Right renal cortex interstitium (tissue), 3 donors: ENCODE measurements around the gene CEP112. TPM values are rescaled to one million over a fixed set of nuclear protein-coding genes. Genes with fewer than 3 reads are reported as not detected.

ENCODE experiments used
- DNase-seq, 3 donors: peaks; one replicate each; pipeline ENCODE4 v3.0.0-alpha.2; 2013; ENCODE audit warnings: low read depth in 3 of 3, low spot score in 2 of 3
- polyA plus RNA-seq, 3 donors: library from polyadenylated mRNA; unstranded; fragments of 120-200 nt; gene quantifications; one replicate each; pipeline ENCODE4 v1.2.1, GENCODE V29; 2013; ENCODE audit not compliant: insufficient read length in 3 of 3

The CEP112 gene
- polyA plus RNA-seq, 3 donors = 14.2 to 18.5 (median 17.7) TPM

DNA sequence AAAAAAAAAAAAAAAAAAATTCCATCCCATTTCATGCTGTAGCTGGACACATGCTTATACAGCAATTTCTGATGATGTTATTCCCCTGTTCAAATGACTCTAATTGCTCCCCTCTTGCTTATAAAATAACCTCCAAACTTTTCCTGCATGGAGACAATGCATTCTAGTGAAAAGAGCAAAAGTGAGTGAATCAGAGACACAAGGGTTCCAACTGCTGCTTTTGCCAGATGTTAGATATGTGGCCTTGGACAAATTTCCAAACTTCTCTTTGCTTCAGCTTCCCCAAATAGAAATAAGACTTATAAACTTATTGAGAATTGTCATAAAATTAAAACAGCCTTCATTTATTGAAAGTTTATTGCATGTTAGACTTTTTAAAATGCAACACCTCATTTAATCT lies 565.5 kb downstream of the CEP112 start:
- no peak for DNase-seq

DNA sequence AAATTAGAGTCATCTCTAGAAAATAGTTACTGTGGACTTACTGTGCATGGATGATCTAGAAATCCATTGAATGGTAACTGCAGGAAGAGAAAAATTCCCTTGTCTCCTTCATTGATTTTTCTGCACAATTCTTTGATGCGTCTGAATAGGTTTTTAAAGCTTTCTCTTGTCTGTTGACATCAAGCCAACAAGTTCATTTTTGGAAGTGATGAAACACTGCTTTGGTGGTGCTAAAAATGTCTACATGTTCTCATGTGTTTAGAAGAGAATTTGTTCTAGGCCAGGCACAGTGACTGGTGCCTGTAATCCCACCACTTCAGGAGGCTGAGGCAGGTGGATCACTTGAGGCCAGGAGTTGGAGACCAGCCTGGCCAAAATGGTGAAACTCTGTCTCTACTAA lies 573.4 kb downstream of the CEP112 start:
- no peak for DNase-seq

DNA sequence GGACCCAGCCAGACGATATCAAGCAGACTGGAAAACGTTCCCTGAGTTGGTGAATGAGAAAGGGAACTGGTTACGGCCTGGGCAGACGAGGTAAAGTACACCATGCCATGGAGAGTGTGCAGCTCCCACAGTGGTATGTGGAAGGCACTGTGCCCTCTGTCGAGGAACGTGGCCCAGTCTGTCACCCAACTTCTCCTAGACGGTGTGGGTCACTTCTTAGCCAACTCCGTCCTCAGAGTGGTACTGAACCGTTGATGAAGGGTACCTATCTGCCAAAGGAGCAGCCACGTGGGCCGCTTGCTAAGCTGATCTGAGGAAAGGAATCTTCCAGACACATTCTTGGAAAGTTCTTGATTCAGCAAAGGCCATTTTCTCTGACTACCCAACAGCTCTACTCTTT lies 574.4 kb downstream of the CEP112 start:
- DNase-seq = no peak

DNA sequence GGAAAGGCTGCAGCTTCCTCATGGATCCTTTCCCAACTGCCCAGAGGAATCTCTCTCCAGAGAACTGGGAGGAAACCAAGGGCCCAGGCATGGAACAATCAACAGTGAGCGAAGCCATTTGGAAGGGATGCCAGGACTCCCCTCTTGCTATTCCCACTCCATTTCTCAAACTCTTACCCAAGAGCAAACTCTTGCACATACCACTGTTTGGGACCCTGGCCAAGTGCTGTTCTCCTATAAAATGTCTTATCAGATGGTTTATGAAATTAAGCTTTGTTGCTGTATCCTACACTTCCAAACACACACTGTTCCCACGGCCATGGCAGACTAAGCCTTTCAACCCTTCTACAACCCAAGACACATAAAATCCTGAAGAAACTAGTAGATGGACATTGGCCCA lies 582.2 kb downstream of the CEP112 start:
- no peak for DNase-seq

DNA sequence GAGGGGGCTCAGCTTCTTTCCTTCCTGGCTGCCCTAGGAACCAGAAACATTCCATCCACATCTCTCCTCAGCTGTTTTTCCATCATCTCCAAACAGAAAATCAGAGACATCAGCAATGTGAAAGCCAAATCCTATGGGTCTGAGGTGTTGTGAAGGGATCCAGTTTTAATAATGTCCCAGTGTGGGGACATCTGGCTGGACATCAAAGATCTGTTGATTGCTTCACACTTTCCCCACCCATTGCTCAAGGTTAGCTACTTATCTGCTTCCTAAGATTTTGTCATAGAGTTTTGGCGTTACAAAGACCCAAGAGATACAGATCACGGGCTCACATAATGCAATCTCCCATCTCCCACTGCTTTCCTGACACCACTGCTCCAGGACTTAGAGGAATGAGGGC lies 582.6 kb downstream of the CEP112 start:
- no peak for DNase-seq

DNA sequence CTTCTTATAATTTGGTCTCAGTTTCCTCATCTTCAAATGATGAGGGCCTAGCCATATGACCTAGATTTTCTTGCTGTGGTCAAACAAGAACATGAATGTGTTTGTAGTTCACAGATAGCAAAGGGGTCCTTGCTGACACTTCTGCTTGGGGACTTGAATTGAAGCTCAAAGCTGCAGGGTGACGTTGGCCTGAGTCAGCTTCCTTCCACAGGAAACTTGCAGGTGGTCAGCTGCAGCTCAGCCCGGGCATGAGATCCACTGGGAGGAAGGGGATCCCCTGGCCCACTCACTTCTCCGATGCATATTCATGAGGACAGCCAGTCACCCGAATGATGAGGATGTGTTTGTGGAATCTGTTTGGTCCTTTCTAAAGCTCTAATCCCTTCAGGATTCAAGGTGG lies 587.9 kb downstream of the CEP112 start:
- no peak for DNase-seq

DNA sequence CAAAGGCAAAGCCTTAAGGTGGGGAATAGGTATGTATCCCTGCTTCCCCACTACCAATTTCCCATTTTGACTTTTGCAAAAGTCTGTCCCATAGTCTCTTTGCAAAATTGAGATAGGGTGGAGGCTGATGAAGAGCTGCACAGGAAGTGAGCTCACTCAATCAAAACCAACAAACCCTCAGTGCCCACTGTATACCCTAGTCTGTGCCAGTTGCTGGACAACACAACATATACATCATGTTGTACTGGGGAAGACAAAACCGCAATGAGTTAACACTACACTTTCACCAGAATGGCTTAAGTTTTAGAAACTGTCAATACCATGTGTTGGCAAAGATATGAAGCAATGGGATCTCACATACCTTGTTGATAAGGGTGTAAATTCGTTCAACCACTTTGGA lies 590.1 kb downstream of the CEP112 start:
- DNase-seq = no peak

DNA sequence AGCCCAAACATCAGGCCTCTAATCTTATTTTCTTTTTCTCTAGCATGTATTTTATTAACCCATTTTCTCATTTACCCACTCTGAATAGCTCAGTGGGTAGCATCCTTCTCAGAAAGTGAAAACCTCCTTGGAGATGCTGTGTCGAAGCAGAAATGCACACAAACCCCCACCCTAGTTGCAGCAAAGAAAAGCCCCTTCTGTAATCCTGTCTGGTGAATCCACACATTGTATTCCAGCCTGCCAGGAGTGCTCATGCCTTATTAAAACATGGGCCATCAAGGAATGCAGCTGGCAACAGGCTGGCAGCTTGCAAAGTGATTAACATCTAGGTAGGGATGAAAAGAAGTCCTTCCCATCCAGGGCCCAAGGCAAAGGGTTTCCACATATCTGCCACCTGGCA lies 590.8 kb downstream of the CEP112 start:
- DNase-seq = no peak

DNA sequence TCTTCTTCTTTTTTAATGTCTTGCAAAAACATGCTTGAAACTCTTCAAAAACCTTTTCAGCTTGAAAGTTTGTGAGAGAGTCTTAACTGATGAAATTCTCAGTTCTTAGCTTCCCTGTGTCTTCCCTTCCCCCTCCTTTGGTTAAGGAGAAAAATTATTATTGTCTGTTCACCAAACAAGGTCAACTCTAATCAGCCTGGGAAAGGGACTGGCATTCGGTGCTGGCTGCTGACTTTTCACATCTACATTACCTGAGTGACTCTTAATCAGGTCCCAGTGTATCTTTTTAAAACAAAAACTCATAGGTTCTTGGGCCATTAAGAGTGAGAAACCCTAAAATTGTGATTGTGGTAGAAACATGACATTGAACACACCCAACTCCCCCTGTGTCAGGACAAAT lies 591.4 kb downstream of the CEP112 start:
- no peak for DNase-seq

DNA sequence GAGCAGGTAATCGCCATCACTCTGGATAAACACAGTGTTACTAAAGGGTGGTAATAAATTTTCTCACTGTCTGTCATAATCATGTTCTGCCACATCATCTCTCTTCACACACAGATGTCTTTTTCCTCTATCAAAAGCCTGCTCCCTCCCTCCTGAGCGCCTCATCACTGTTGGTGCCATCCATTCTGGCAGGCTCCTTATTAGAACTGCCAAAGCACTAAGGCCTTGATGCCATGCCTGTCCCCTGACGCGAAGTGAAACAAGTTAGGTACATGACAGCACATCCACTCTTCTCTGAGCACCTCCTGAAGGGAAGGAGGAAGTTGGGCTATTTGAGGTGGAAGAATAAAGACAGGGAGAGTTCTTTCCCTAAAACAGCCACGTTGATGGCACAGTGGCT lies 592.3 kb downstream of the CEP112 start:
- DNase-seq = no peak

DNA sequence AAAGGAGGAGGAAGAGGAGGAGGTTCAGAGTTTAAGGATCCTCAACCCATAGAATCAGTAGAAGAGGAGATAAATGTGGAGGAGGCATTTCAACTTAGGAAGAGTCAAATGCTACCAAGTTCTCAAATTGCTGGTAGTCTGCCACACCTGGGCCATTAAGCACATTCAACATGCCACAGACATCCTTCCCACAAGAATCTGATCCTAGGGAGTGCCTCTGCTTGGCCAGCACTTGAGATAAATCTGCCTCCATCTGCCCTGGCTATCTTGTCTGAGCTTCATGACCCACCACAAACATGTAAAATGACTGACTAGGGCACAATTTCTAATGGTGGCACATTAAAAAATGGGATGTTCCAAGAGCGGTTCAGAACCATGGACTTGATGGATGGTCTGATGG lies 593.2 kb downstream of the CEP112 start:
- DNase-seq = no peak

DNA sequence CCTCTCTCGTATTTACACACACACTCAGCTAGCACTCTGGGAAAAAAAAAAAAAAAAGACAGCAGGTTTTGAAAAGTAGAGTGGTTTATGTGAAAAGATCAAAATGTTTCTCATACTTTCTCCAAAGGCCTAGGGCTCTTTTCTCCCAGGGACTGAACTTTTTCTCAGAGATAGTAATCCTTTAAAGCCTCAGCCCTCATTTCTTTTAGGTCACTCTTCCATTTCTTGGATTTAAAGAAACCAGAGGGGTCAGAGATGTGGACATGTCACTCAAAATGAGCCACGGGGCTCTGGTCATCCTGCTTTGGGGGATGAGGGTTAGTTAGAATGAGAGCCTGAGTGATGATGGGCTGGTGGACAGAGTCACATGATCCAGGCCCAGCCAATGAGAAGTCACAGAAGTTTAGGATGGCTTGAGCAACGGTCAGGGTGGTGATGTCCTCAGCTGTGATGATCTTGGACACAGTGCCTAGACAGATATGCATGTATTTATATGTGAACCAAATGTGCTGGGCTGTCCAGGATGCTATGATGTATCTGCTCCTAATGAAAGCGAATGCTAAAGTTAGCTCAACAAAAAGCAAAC lies 596.8 kb downstream of the CEP112 start:
- no peak for DNase-seq

DNA sequence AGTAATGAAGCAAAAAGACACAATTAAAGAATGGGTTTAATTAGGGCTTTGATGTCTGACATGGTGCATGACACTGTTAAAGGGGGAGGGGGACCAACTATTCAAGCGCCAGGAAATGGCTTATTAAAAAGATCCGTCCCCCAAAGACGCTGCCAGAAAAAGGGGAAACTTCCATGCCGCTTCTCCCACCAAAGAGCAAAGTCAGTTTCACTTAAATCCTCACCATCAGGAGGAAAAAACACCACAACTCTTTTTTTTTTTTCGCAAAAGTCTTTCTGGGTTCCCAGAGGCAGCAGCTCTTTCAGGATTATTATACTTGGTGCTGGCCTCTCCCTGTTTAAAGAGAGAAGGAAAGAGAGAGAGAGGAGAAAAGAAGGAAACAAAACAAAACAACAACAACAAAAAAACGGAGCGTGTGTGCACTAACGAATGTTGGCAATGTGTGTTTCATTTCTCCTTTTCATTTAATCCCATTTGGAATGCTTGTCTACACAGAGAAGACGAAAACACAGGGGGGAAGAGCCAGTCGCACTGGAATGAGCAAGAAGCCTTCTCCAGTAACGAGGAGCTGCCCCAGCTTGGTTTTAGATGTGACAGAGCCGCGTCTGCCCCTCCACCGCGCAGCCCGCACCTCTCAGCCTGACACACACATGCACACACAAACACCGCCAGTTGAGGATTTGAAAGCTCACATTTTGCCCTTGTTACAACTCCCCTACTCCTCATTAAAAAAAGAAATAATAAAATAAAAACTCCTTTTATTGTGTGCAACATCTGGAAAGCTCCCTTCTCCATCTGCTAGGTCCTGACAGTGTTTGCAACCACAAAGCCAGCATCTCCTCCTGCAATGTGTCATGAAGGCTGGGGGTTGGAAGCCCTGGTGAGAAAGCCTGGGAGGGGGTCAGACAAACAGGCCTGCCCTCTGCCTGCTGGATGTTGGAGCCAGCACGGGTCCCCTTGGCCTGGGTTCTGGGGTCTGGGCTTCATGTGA lies 597.8 kb downstream of the CEP112 start:
- DNase-seq = no peak

DNA sequence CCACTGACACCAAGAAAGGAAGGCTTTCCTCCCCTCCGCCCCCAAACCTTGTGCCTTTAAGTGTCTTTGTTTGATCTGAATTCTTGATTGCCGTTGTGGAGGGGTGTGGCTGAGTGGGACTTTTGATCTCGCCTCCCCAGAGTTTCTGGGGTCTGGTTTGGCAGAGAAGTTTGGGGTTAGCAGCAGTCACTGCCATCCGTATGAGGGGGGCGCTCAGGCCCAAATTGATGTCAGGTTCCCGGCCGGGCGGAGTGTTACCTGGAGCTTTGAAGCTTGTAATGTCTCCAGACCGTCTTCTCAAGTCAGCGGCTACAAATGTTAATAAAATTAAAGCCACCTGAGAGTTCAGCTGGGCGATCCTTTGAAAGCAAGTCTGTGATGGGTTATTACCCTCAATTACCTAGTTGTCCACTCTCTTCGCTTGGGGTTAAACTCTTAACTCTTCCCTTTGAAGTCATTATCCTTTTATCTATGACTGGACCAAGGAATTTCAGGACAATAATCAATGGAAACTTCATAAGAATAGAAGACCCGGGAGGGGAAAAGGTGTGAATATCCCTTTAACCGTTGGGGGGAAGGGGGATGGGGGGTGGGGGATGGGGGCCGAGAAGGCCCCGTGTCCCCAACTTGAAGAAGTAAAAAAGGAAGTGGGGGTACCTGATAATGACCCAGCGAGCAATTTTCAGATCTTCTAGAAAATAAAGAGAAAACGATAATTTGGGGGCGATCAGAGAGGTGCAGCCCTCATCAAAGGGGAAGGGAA lies 598.7 kb downstream of the CEP112 start:
- DNase-seq = no peak

DNA sequence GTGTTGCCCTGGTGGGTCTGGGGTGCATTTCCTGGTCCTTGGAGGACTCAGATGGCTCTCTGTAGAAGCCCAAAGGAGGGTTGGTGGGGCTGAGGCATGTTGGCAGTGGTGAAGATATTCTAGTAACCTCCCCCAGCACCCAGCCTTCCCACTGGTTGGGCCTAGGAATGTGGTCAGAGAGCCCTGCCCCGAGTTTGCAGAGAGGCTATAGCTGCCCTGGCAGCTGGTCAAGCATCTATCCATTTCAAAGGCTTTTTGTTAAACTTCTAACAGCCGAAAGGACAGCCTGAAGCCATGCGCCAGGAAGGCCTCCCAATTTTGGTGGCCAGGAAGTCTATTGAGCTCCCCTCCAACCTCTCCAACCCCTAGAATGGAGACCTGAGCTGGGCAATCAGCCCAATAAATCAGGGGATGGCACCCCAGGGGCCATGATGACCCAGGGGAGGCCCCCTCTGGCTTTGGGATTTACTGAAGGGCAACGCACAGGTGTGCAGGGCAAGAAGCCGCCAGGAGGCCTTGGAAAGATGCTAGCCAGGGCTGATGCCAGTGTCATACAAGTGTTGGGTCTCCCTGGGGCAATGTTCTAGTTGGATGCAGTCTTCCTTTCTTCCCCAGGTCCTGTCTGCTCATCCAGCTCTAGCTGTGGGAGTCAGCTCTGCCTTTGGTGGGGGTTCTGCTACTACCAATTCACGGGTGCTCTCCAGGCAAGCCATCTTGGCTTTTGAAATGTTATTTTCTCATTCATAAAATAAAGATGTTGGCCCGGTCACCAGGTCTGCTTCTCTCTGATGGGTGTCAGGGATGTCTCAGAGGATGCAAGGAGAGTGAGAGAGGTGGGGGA lies 599.6 kb downstream of the CEP112 start:
- no peak for DNase-seq

DNA sequence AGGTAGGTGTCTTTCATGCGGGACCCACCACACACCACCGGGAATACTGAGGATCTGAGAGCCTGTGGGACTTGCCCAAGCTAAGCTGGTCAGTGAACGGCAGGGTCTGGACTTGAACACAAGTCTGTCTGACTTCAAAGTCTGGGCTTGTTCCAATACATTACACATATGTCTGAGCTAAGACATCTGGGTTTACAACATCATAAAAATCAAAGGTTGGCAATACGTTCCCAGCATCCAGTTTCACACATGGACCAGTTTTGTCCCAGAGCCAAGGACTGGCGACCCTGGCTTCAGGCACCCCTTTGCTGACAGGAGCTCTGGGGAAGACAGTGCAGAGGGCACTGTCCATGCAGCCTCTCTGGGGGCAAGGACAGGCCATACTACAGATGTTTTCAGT lies 602.6 kb downstream of the CEP112 start:
- DNase-seq = no peak

DNA sequence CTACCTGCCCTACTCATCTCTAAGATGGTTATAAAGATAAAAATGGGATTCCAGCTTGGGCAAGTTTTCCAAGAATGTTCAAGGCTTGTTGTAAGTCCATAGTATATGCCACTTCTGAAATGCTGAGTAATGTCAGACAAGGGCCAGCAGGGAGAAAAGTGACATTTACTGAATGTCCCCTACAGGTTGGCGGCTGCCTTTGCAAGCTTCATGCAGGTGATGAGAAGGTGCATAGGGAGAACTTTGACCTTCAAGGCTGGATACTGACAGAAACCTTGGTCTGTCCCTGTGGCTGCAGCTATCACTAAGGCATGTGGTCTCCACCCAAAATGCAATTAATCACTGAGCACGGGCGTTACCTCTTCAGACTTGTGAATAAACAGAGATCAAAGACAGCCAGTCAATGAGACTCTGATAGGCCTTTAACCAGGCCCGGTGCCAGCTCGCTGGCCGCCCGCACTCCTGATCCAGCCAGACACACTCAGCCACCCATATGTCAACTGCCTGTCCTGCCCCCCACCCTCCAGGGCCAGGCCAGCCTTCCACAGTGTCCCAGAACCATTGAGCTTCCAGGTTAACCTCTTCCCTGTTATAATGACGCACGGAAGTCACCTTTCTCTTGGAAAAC lies 603.6 kb downstream of the CEP112 start:
- DNase-seq = no peak

DNA sequence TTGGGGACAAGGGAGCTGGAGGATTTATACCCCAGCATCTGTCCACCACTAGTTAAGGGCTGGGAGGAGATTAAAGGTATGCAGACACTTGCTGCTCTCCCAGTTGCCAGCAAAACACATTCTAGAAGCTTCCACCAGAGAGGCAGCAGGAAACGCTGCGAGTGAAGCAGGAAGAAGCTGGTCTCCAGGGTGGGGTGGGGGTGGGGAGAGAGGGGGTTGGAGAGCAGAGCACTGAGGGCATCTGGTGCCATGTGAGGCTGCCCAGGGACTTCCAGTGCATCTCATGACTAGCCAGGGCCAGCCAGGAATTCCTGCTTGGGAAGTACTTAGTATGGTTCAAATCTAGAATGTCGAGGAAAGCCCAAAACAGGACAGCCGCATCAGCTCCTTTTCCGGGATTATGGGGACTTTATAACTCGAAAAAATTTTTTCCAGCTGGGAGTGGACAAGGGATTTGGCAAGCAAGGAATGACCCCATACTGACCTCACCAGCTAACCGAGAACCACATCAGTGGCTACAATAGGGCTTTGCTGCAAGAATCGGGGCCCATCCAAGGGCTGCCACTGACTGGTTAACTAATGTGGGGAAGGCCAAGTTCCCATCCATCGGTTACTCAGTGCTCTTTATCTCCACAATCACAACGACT lies 604.3 kb downstream of the CEP112 start:
- DNase-seq = no peak

DNA sequence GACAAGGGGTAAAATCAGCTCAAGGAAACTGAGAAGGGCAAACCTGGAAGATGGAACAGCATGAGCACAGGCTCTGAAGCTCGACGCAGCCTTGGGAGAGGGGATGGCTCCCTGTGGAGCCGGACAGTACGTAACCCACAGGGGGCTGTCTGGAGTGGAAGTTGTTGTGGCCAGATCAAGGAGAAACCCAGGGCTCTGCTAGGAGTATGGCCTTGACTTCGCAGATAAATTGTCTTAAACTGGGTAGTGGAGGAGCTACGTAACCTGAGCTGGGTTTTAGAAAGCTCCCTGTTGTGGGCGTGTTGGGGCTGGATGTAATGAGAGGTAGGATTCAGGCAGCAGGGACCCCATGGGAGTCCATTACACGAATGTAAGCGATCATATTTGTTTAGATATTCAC lies 605.0 kb downstream of the CEP112 start:
- no peak for DNase-seq
